H1 (cell line): Measurements from ENCODE around the gene SLC1A1. TPM values are rescaled to one million over a fixed set of nuclear protein-coding genes. Genes with fewer than 3 reads are reported as not detected.

ENCODE experiments used
- ASH2L ChIP-seq: fragments of 200-600, 300-600 bp; sonication (generic); IDR thresholded peaks from one replicate; pipeline ENCODE4 v1.7.1; 2017; ENCODE audit warnings: low read length
- CBX5 ChIP-seq: fragments of 300-800, 300-1000 bp; sonication (generic); IDR thresholded peaks from 2 replicates; pipeline ENCODE4 v1.7.1; 2016; ENCODE audit warnings: antibody characterized with exemption, low read length, low read depth
- CREB1 ChIP-seq: IDR thresholded peaks from 2 replicates; pipeline ENCODE4 v1.6.1; 2012; ENCODE audit warnings: inconsistent platforms
- PHF8 ChIP-seq: fragments of 200-600 bp; sonication (generic); conservative IDR thresholded peaks from 2 replicates; pipeline ENCODE4 v1.7.1; 2012; ENCODE audit warnings: low read depth, mild to moderate bottlenecking, inconsistent platforms, low read length, moderate library complexity
- RNF2 ChIP-seq: fragments of 200-900, 300-1000 bp; sonication (generic); IDR thresholded peaks from 2 replicates; pipeline ENCODE4 v1.7.1; 2016; ENCODE audit warnings: borderline replicate concordance, low read depth, mild to moderate bottlenecking, antibody characterized with exemption, low read length; ENCODE audit not compliant: poor library complexity, severe bottlenecking; ENCODE audit errors: missing control alignments
- SP4 ChIP-seq: IDR thresholded peaks from 2 replicates; pipeline ENCODE4 v1.6.1; 2012; ENCODE audit warnings: low read length, inconsistent platforms
- ZNF274 ChIP-seq: IDR thresholded peaks from 2 replicates; pipeline ENCODE4 v1.7.0; 2012; ENCODE audit warnings: low read length, borderline replicate concordance; ENCODE audit errors: extremely low read depth
- polyA plus RNA-seq, 7 experiments: library from polyadenylated mRNA; depleted of rRNA in 3 of 7; stranded (reverse) in 5 of 7; unstranded in 2 of 7; fragments of >200 nt in 5 of 7; fragments of 200-250 nt in 2 of 7; gene quantifications; 1 replicate in 5 of 7; 2 replicates in 1 of 7; 4 replicates in 1 of 7; pipeline versions ENCODE4 v1.2.1 to v1.2.3, GENCODE V29; 2011 to 2013; ENCODE audit warnings: missing spikeins in 2 of 7, mixed read lengths in 2 of 7
- total RNA-seq: library from RNA; stranded (reverse); fragmentation: NEBNext Ultra II Directional; extraction: Animal tissue kit (Norgen Biotek cat#: 25700); gene quantifications from 2 replicates; pipeline ENCODE4 v1.2.1, GENCODE V29; 2021

SLC1A1 gene
- total and polyA plus RNA-seq, 2 of the 8 experiments (the other 6 are each of a cell fraction or from before 2014, with no cell fraction given), result 4.7 to 11.7 TPM

- TF ChIP-seq CBX5 (no peak), SP4 (no peak), CREB1 (no peak), ZNF274 (no peak), RNF2 (no peak), PHF8 (no peak), ASH2L (no peak)
Observed at GRCh38 chr9:4581035-4581760, 90.9 kb downstream of the SLC1A1 start (continued).
